Fibroblast of the aortic adventitia (primary cell): ENCODE data around the gene MAP6D1. TPM values are rescaled to one million over a fixed set of nuclear protein-coding genes. Genes with fewer than 3 reads are reported as not detected.
"Not testable (repeated sequence)": the region's sequence is repeated elsewhere in the genome, so short reads cannot be mapped to it uniquely, and the experiment has no call there.

Experiments used
- DNase-seq: peaks from one replicate; pipeline ENCODE4 v3.0.0-alpha.2; 2010; ENCODE audit warnings: low read depth
- H3K4me3 ChIP-seq: 2 replicates; pipeline ENCODE4 v1.5.1; 2011; ENCODE audit warnings: low read depth, mild to moderate bottlenecking, control low read depth, low read length, moderate library complexity
- CTCF ChIP-seq: IDR thresholded peaks from 2 replicates; pipeline ENCODE4 v1.5.1; 2011; ENCODE audit warnings: mild to moderate bottlenecking, low read length, control low read depth, inconsistent platforms; ENCODE audit not compliant: insufficient read depth
- total RNA-seq: library from RNA; depleted of rRNA; stranded (reverse); fragments of >200 nt; gene quantifications from 2 replicates; pipeline ENCODE4 v1.2.3, GENCODE V29; 2012; ENCODE audit warnings: low replicate concordance

Gene MAP6D1
- total RNA-seq, 1 donor = 1.4 TPM

- H3K4me3 ChIP-seq = no peak overlapping the region
- no peak for DNase-seq
- no peak for TF ChIP-seq CTCF
Measured at GRCh38 chr3:183777016-183777618, 48.3 kb downstream of the MAP6D1 start.

GRCh38 chr3:183776451-183776850 is 48.9 kb downstream of the MAP6D1 start:
- H3K4me3 ChIP-seq, DNase-seq: not testable (repeated sequence)

GRCh38 chr3:183775781-183776180 is 49.6 kb downstream of the MAP6D1 start:
- H3K4me3 ChIP-seq = no peak overlapping the region
- no peak for DNase-seq
- no peak for TF ChIP-seq CTCF

- no peak overlapping the region for H3K4me3 ChIP-seq
- TF ChIP-seq CTCF = no peak
- no peak for DNase-seq
Measured at GRCh38 chr3:183774631-183775030, 50.7 kb downstream of the MAP6D1 start.

GRCh38 chr3:183769453-183769852 is 55.9 kb downstream of the MAP6D1 start:
- DNase-seq = no peak
- H3K4me3 ChIP-seq = no peak overlapping the region
- no peak for TF ChIP-seq CTCF

GRCh38 chr3:183768114-183768513 is 57.3 kb downstream of the MAP6D1 start:
- no peak for TF ChIP-seq CTCF
- no peak for DNase-seq
- H3K4me3 ChIP-seq = no peak overlapping the region

GRCh38 chr3:183766745-183767606 is 58.4 kb downstream of the MAP6D1 start:
- peak; percentile 75 for DNase-seq
- no peak overlapping the region for H3K4me3 ChIP-seq
- TF ChIP-seq CTCF = peak; percentile 83
